ENCODE data around the gene RXRA. TPM values are rescaled to one million over a fixed set of nuclear protein-coding genes. Genes with fewer than 3 reads are reported as not detected.

RXRA gene
- polyA plus RNA-seq, 1 donor from 2014 or later, result 2.7 TPM

DNA sequence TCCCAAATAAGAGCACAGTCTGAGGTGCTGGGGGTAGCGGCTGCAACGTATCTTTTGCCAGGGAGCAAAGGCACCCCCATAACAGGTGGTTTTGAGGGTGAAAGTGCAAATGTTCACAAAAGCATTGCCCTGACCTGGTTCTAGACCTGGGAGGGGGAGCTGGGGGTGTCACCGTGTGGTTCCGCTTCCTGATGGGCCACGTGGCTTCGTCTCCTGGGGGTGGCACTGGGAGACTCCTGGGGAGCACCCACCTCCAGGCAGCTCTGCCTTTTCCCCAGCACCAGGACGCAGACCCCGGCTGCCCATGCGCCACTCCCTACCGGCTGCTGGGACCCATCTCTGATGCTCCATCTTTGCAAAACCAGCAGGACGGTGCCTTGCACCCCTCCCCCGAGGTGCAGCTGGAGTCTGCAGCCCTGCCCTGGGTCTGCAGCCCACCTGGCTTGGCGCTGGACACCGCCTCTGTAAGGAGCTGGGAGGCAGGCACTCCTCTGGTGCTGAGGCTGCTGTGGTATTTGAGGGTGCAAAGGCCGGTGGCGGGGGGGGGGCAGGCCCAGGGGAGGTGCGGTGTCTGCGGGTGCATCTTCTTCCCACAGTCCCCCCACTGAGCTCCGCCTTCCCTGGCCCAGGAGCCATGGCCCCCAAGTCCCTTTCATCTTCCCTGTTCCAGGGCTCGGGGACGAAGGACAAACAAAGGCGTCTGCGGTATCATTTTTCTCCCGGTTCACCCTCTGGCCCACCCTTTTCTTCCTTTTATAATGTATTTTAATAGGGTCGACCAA, 29.8 kb upstream of the RXRA start:
- Histone ChIP-seq H3K4me3 (ENCODE audit: low read length) (no peak overlapping the region), H3K27ac (ENCODE audit: low read length) (no peak overlapping the region), H3K9ac (ENCODE audit: low read length) (no peak overlapping the region), H3K79me2 (replicated peaks; ENCODE audit: insufficient read depth, low read length) (no peaks in the 10 kb centered on the region), H3K9me2 (ENCODE audit: insufficient read depth, low read length) (no peaks in the 10 kb centered on the region), H3K4me2 (ENCODE audit: low read length) (no peak overlapping the region), H3K9me3 (ENCODE audit: low read length) (no peaks in the 10 kb centered on the region), H3K36me3 (ENCODE audit: insufficient read depth, low read length) (no peaks in the 10 kb centered on the region), H3K27me3 (ENCODE audit: insufficient read depth, low read depth, low read length) (no peaks in the 10 kb centered on the region), H3F3A (ENCODE audit: insufficient read depth, low read length, poor library complexity, severe bottlenecking) (no peaks in the 10 kb centered on the region), H2AFZ (ENCODE audit: low read depth, low read length) (no peak overlapping the region), H4K20me1 (ENCODE audit: insufficient read depth) (no peaks in the 10 kb centered on the region)
- TF ChIP-seq, protein P1, sequence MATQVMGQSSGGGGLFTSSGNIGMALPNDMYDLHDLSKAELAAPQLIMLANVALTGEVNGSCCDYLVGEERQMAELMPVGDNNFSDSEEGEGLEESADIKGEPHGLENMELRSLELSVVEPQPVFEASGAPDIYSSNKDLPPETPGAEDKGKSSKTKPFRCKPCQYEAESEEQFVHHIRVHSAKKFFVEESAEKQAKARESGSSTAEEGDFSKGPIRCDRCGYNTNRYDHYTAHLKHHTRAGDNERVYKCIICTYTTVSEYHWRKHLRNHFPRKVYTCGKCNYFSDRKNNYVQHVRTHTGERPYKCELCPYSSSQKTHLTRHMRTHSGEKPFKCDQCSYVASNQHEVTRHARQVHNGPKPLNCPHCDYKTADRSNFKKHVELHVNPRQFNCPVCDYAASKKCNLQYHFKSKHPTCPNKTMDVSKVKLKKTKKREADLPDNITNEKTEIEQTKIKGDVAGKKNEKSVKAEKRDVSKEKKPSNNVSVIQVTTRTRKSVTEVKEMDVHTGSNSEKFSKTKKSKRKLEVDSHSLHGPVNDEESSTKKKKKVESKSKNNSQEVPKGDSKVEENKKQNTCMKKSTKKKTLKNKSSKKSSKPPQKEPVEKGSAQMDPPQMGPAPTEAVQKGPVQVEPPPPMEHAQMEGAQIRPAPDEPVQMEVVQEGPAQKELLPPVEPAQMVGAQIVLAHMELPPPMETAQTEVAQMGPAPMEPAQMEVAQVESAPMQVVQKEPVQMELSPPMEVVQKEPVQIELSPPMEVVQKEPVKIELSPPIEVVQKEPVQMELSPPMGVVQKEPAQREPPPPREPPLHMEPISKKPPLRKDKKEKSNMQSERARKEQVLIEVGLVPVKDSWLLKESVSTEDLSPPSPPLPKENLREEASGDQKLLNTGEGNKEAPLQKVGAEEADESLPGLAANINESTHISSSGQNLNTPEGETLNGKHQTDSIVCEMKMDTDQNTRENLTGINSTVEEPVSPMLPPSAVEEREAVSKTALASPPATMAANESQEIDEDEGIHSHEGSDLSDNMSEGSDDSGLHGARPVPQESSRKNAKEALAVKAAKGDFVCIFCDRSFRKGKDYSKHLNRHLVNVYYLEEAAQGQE (IDR thresholded peaks at IDR 0.05; ENCODE audit: borderline replicate concordance), result no peak
- TF ChIP-seq RAD21 (conservative IDR thresholded peaks at IDR 0.05) (no peak), EZH2 (IDR thresholded peaks at IDR 0.05; ENCODE audit: borderline replicate concordance, insufficient read depth, low read length, poor library complexity, severe bottlenecking) (no peak), POLR2AphosphoS5 (IDR thresholded peaks at IDR 0.05) (no peak), EP300 (conservative IDR thresholded peaks at IDR 0.05; ENCODE audit: poor library complexity, severe bottlenecking) (no peak), MXI1 (conservative IDR thresholded peaks at IDR 0.05; ENCODE audit: poor library complexity, severe bottlenecking) (no peak), CTCF (IDR thresholded peaks at IDR 0.05; ENCODE audit: poor library complexity, severe bottlenecking) (no peak), SMC3 (conservative IDR thresholded peaks at IDR 0.05; ENCODE audit: poor library complexity) (no peak), TAF1 (IDR thresholded peaks at IDR 0.05; ENCODE audit: low read depth) (no peak)

GRCh38 chr9:134297083-134297410, 29.2 kb upstream of the RXRA start:
- Histone ChIP-seq H3K27me3 (ENCODE audit: insufficient read depth, low read depth, low read length) (no peaks in the 10 kb centered on the region), H3K4me3 (ENCODE audit: low read length) (no peak overlapping the region), H3K9ac (ENCODE audit: low read length) (no peak overlapping the region), H3K4me2 (ENCODE audit: low read length) (no peak overlapping the region), H3F3A (ENCODE audit: insufficient read depth, low read length, poor library complexity, severe bottlenecking) (no peaks in the 10 kb centered on the region), H2AFZ (ENCODE audit: low read depth, low read length) (no peak overlapping the region), H3K27ac (ENCODE audit: low read length) (no peak overlapping the region), H3K9me2 (ENCODE audit: insufficient read depth, low read length) (no peaks in the 10 kb centered on the region), H3K9me3 (ENCODE audit: low read length) (no peaks in the 10 kb centered on the region), H3K79me2 (replicated peaks; ENCODE audit: insufficient read depth, low read length) (no peaks in the 10 kb centered on the region), H3K36me3 (ENCODE audit: insufficient read depth, low read length) (no peaks in the 10 kb centered on the region), H4K20me1 (ENCODE audit: insufficient read depth) (no peaks in the 10 kb centered on the region)
- TF ChIP-seq MXI1 (conservative IDR thresholded peaks at IDR 0.05; ENCODE audit: poor library complexity, severe bottlenecking), result no peak
- TF ChIP-seq EZH2 (IDR thresholded peaks at IDR 0.05; ENCODE audit: borderline replicate concordance, insufficient read depth, low read length, poor library complexity, severe bottlenecking), result no peak
- TF ChIP-seq EP300 (conservative IDR thresholded peaks at IDR 0.05; ENCODE audit: poor library complexity, severe bottlenecking), result no peak
- no peak for TF ChIP-seq POLR2AphosphoS5 (IDR thresholded peaks at IDR 0.05)
- no peak for TF ChIP-seq TAF1 (IDR thresholded peaks at IDR 0.05; ENCODE audit: low read depth)
- no peak for TF ChIP-seq CTCF (IDR thresholded peaks at IDR 0.05; ENCODE audit: poor library complexity, severe bottlenecking)
- no peak for TF ChIP-seq SMC3 (conservative IDR thresholded peaks at IDR 0.05; ENCODE audit: poor library complexity)
- TF ChIP-seq, protein P1 (IDR thresholded peaks at IDR 0.05; ENCODE audit: borderline replicate concordance), result no peak
- no peak for TF ChIP-seq RAD21 (conservative IDR thresholded peaks at IDR 0.05)
